Measurements from ENCODE around the gene PHIP.

DNA sequence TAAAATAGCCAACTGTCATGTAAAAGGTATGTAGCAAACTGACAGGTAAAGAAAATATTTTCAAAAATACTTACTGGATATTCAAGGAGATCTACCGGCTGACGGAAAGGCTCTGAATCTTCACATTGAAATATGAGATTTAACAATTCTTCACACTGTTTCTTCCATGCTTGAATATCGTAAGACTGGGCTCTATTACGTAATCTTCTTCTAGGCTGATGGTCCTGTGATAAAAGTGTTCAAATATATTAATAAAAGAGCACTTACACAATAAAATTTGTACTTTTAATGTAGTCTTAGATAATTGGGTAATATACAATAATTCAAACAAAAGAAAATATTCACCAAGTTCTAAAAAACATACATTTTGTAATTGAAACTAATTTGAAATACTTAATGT is 123.3 kb downstream of the PHIP start:
- TF ChIP-seq, protein P1, sequence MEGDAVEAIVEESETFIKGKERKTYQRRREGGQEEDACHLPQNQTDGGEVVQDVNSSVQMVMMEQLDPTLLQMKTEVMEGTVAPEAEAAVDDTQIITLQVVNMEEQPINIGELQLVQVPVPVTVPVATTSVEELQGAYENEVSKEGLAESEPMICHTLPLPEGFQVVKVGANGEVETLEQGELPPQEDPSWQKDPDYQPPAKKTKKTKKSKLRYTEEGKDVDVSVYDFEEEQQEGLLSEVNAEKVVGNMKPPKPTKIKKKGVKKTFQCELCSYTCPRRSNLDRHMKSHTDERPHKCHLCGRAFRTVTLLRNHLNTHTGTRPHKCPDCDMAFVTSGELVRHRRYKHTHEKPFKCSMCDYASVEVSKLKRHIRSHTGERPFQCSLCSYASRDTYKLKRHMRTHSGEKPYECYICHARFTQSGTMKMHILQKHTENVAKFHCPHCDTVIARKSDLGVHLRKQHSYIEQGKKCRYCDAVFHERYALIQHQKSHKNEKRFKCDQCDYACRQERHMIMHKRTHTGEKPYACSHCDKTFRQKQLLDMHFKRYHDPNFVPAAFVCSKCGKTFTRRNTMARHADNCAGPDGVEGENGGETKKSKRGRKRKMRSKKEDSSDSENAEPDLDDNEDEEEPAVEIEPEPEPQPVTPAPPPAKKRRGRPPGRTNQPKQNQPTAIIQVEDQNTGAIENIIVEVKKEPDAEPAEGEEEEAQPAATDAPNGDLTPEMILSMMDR (conservative IDR thresholded peaks at IDR 0.05) = no peak
- no peak for TF ChIP-seq EZH2 (IDR thresholded peaks at IDR 0.05; ENCODE audit: low read depth)

Measured in PC-9 (cell line).